Upper lobe of left lung (tissue), 6 donors: Measurements from ENCODE around the gene CNPY1. TPM values are rescaled to one million over a fixed set of nuclear protein-coding genes. Genes with fewer than 3 reads are reported as not detected.

Source experiments
- ATAC-seq, 2 donors: fragments of 200-7000 bp; cut with Tn5 transposase; one replicate each; pipeline ENCODE4 v1.9.1; 2022; ENCODE audit warnings: mild to moderate bottlenecking in 2 of 2, moderate library complexity in 2 of 2; ENCODE audit not compliant: low FRiP score in 2 of 2
- DNase-seq, 2 donors: peaks; one replicate each; pipeline ENCODE4 v3.0.0-alpha.2; 2019 to 2020
- H3K27ac ChIP-seq, 4 donors: fragments of 200-600 bp; sonication (generic); one replicate each; pipeline ENCODE4 v1.5.1; 2016 to 2019
- H3K27me3 ChIP-seq, 4 donors: fragments of 200-600 bp; sonication (generic); one replicate each; pipeline ENCODE4 v1.5.1; 2017 to 2019
- H3K36me3 ChIP-seq, 4 donors: fragments of 200-600 bp; sonication (generic); one replicate each; pipeline ENCODE4 v1.5.1; 2016 to 2019
- H3K4me1 ChIP-seq, 4 donors: fragments of 200-600 bp; sonication (generic); one replicate each; pipeline ENCODE4 v1.5.1; 2018 to 2019
- H3K4me3 ChIP-seq, 4 donors: fragments of 200-600 bp; sonication (generic); one replicate each; pipeline ENCODE4 v1.5.1; 2017 to 2019; ENCODE audit warnings: mild to moderate bottlenecking in 2 of 4, moderate library complexity in 1 of 4
- H3K9me3 ChIP-seq, 4 donors: fragments of 200-600 bp; sonication (generic); one replicate each; pipeline ENCODE4 v1.5.1; 2018 to 2019
- EP300 ChIP-seq, 4 donors: sonication (generic); formaldehyde crosslinking; IDR thresholded peaks; one replicate each; pipeline ENCODE4 v1.5.1; 2017; ENCODE audit warnings: antibody characterized with exemption in 4 of 4, control low read depth in 2 of 4
- POLR2A ChIP-seq, 4 donors: fragments of 450-650 bp; IDR thresholded peaks; one replicate each; pipeline ENCODE4 v1.5.1; 2016 to 2017; ENCODE audit warnings: antibody characterized with exemption in 4 of 4, mild to moderate bottlenecking in 2 of 4
- POLR2AphosphoS5 ChIP-seq, 2 donors: sonication (generic); formaldehyde crosslinking; IDR thresholded peaks; one replicate each; pipeline ENCODE4 v1.5.1; 2017; ENCODE audit warnings: antibody characterized with exemption in 2 of 2
- WGBS, 2 donors: methylation state at CpG; one replicate each; pipeline ENCODE4 v1.1.5; 2017 to 2018; 5-methylcytosine and 5-hydroxymethylcytosine counted together
- total RNA-seq, 6 donors: library from RNA; depleted of rRNA in 4 of 6; stranded (reverse); fragments of >200 nt in 4 of 6; gene quantifications; one replicate each; pipeline versions ENCODE4 v1.1.0 to v1.2.1, GENCODE V29; 2016 to 2021
- TF ChIP-seq, protein P1 (sequence below), 6 experiments: fragments of 450-650 bp in 4 of 6; fragments of 200-600 bp in 2 of 6; sonication (generic) in 2 of 6; IDR thresholded peaks; one replicate each; pipeline ENCODE4 v1.5.1; 2016 to 2019; ENCODE audit warnings: antibody characterized with exemption in 6 of 6
- donor health status: DM: no; HTN: no; CAD: no; lungs with moderate emphysema.
- donor health status: DM: no; HTN: yes; CAD: no; lungs with severe emphysema.

Gene CNPY1
- total RNA-seq, 6 donors from 2014 or later = not detected

DNA sequence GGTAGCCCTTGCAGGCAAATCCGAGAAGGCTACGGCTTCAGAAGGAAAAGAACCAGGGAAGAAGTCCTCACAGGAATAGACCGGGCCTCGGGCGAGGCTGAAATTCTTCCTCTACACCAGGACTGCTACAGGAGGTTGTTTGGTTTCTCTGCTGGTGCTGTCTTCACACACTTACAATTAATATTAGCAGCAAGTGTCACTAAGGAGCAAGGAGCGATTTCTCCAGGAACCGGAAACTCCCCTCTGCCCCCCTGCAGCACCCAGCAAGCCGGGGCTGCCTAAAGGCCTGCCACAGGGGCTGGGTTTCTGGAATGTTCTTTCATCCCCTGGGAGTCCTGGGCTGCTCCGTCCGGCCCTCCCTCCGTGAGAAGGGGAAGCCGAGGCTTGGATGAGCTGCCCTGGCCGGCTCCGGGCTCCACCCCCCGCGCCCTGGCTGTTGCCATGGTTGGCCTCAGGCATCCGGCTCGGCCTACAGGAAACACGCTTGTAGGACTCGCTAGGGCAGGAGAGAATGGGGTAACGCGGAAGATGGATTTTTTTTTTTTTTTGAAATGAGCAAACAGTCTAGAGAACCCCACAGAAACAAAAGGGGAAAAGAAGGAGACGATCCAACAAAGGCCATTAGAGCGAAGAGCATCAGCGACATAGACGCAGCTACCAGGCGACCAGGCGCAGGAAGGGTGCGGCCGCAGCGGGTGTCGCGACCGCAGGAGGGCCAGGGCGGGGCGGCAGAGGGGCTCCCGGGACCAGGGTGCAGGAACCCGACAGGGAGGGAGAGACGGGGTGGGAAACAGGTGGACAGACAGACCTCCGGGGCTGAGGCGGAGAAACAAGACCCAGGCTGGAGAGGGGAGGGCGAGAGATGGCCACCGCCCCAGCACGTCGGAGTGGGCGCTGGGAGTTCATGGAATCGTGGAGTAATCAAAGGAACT lies 55.4 kb downstream of the CNPY1 start:
- H3K27ac ChIP-seq = peak overlapping the region in 2 of 4 donors; percentile 28 to 32
- no peaks in the 10 kb centered on the region for H3K36me3 ChIP-seq
- H3K9me3 ChIP-seq = no peaks in the 10 kb centered on the region
- ATAC-seq (peak; percentile 59 to 85), DNase-seq (peak; percentile 49 to 91)
- H3K27me3 ChIP-seq = peaks cover 0 to 22% (median 3%) of the 10 kb centered on the region in 4 donors
- TF ChIP-seq POLR2A (IDR thresholded peaks at IDR 0.05) (no peak), POLR2AphosphoS5 (IDR thresholded peaks at IDR 0.05) (no peak)
- H3K4me3 ChIP-seq = peak overlapping the region in 3 of 4 donors; percentile 34 to 53 (median 50)
- WGBS, 2 donors = 30 to 32% methylated on average over 42 to 47 of the region's 47 CpGs
- peaks cover 10 to 15% (median 14%) of the 10 kb centered on the region in 4 donors for H3K4me1 ChIP-seq

- ATAC-seq = peak; percentile 6 to 83
- Histone ChIP-seq H3K9me3 (no peaks in the 10 kb centered on the region), H3K36me3 (no peaks in the 10 kb centered on the region), H3K27me3 (peaks cover 0 to 22% (median 3%) of the 10 kb centered on the region in 4 donors), H3K4me3 (peak overlapping the region in 3 of 4 donors; percentile 34 to 53 (median 50)), H3K27ac (peak overlapping the region in 2 of 4 donors; percentile 28 to 32), H3K4me1 (peaks cover 10 to 15% (median 14%) of the 10 kb centered on the region in 4 donors)
- WGBS, 2 donors = 58 to 86% methylated on average over 4 to 32 of the region's 32 CpGs
- DNase-seq = peak in 1 of 2 donors; percentile 85
- TF ChIP-seq POLR2A (IDR thresholded peaks at IDR 0.05) (no peak), POLR2AphosphoS5 (IDR thresholded peaks at IDR 0.05) (no peak), EP300 (IDR thresholded peaks at IDR 0.05) (no peak)
- TF ChIP-seq, protein P1, sequence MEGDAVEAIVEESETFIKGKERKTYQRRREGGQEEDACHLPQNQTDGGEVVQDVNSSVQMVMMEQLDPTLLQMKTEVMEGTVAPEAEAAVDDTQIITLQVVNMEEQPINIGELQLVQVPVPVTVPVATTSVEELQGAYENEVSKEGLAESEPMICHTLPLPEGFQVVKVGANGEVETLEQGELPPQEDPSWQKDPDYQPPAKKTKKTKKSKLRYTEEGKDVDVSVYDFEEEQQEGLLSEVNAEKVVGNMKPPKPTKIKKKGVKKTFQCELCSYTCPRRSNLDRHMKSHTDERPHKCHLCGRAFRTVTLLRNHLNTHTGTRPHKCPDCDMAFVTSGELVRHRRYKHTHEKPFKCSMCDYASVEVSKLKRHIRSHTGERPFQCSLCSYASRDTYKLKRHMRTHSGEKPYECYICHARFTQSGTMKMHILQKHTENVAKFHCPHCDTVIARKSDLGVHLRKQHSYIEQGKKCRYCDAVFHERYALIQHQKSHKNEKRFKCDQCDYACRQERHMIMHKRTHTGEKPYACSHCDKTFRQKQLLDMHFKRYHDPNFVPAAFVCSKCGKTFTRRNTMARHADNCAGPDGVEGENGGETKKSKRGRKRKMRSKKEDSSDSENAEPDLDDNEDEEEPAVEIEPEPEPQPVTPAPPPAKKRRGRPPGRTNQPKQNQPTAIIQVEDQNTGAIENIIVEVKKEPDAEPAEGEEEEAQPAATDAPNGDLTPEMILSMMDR (IDR thresholded peaks at IDR 0.05) = no peak
Measured at GRCh38 chr7:155489862-155490696, 56.3 kb downstream of the CNPY1 start.

DNA sequence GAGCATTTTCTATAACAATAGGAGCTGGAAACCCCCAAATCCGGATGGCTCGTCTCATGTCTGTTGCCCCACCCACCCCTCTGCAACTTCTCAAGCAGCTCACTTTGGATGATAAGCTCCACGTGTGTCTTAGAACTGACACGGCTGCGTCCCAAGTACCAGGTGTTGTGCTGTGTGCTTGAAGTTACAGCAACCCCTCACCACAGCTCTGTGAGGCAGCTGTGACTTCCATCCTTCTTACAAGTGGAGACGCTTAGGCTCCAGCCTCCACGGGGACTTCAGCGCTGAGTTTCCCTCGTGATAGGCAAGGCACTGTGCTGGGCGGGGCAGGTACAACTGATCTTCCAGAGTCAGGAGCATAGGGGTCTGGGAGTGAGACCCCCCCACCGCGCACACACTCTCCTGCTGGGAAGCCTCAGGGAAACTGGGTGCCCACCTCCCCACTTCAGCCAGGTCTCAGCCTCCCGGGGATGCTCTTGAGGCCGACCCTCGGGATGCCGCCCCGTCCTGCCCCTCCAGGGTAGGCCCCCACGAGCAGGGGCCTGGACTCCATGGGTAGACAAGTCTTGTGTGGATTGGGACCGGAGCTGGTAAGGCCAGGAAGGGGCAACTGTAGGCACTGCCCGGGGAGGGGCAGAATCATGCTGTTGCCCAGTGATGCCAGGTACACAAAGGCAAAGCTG lies 57.1 kb downstream of the CNPY1 start:
- no peak overlapping the region for H3K27ac ChIP-seq
- peaks cover 10 to 15% (median 14%) of the 10 kb centered on the region in 4 donors for H3K4me1 ChIP-seq
- H3K27me3 ChIP-seq = peaks cover 0 to 22% (median 3%) of the 10 kb centered on the region in 4 donors
- 67 to 78% methylated on average over 9 to 20 of the region's 20 CpGs for WGBS, 2 donors
- H3K9me3 ChIP-seq = no peaks in the 10 kb centered on the region
- TF ChIP-seq POLR2A (IDR thresholded peaks at IDR 0.05) = no peak
- TF ChIP-seq, protein P1 (IDR thresholded peaks at IDR 0.05) = no peak
- TF ChIP-seq EP300 (IDR thresholded peaks at IDR 0.05) = no peak
- no peak for TF ChIP-seq POLR2AphosphoS5 (IDR thresholded peaks at IDR 0.05)
- no peak overlapping the region for H3K4me3 ChIP-seq
- no peaks in the 10 kb centered on the region for H3K36me3 ChIP-seq
- peak in 1 of 2 donors; percentile 60 for DNase-seq
- no peak for ATAC-seq

- DNase-seq (peak in 1 of 2 donors; percentile 40), ATAC-seq (no peak)
- H3K36me3 ChIP-seq = no peaks in the 10 kb centered on the region
- TF ChIP-seq POLR2AphosphoS5 (IDR thresholded peaks at IDR 0.05) (no peak), EP300 (IDR thresholded peaks at IDR 0.05) (no peak), POLR2A (IDR thresholded peaks at IDR 0.05) (no peak)
- TF ChIP-seq, protein P1 (IDR thresholded peaks at IDR 0.05) = no peak
- peaks cover 10 to 15% (median 14%) of the 10 kb centered on the region in 4 donors for H3K4me1 ChIP-seq
- 62 to 71% methylated on average over 9 of the region's 9 CpGs for WGBS, 2 donors
- H3K9me3 ChIP-seq = no peaks in the 10 kb centered on the region
- H3K27me3 ChIP-seq = peaks cover 0 to 22% (median 3%) of the 10 kb centered on the region in 4 donors
- H3K4me3 ChIP-seq = no peak overlapping the region
- H3K27ac ChIP-seq = no peak overlapping the region
Measured at GRCh38 chr7:155488483-155489127, 57.8 kb downstream of the CNPY1 start.
